ENCODE measurements around the gene UBAP2.
"Not testable (repeated sequence)": the region's sequence is repeated elsewhere in the genome, so short reads cannot be mapped to it uniquely, and the experiment has no call there.

UBAP2 gene

DNA sequence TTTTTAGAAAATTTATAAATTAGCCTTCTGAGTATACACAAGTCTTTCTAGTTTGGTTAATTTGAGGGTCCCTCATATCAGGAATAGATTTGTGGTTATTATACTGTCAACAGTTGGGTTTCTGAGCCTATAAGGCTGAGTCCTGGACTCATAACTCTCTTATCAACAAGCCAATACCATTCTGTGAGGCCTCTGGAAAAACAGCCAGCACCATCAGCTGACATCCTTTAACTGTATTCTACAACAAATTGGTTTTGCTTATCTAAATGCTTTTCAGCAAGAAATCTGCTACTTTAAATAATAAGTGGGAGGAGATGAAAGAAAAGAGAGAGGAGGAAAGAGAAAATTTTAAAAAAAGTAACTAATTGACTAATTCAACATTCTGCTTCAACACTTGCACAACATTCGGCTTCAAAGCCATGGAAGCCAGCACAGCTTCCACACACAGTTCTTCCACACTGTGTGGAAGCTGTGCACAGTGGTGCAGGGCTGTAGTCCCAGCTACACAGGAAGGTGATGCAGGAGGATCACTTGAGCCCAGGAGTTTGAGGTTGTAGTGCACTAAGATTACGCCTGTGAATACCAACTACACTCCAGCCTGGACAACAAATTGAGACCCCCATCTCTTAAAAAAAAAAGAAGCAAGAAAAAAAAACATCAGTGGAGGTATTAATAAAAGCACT lies 84.5 kb downstream of the UBAP2 start:
- DNase-seq = no peak

GRCh38 chr9:33962468-33962867 lies 86.2 kb downstream of the UBAP2 start:
- DNase-seq = not testable (repeated sequence)

GRCh38 chr9:33959725-33960124 lies 89.0 kb downstream of the UBAP2 start:
- no peak for DNase-seq

DNA sequence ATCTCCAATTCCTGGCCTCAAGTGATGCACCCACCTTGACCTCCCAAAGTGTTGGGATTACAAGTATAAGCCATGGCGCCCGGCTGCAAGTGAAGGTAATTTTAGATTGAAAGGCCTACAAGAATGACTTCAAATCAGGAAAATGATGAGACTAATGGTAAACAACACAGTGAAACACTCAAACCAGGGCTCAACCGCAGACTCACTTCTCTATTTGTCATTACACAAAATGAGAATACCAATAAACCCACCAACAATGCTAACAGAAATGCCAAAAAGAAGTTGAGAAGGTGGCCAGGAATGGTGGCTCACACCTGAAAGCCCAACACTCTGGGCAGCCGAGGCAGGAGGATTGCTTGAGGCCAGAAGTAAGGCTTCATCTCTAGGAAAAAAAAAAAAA lies 92.1 kb downstream of the UBAP2 start:
- no peak for DNase-seq

- no peak for DNase-seq
These were observed 96.6 kb downstream of the UBAP2 start for GRCh38 chr9:33952066-33952465.

DNA sequence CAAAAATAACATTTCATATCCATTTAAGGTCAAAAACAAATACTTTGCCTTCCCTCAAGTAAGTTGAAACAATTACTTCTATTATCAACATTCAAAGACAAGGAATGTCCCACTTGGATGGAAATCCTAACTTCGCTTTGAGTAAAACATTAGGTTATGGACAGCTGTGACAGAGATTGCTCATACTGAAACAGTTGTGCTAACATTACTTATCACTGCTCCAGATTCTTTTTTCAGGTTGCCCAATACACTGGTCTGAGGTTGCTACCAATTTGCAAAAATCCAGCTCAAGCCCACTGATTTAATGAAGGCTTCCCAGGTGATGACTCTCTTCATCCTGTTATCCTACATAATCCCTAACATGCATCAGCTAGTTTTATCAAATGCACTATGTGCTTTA lies 98.3 kb downstream of the UBAP2 start:
- DNase-seq = no peak

DNA sequence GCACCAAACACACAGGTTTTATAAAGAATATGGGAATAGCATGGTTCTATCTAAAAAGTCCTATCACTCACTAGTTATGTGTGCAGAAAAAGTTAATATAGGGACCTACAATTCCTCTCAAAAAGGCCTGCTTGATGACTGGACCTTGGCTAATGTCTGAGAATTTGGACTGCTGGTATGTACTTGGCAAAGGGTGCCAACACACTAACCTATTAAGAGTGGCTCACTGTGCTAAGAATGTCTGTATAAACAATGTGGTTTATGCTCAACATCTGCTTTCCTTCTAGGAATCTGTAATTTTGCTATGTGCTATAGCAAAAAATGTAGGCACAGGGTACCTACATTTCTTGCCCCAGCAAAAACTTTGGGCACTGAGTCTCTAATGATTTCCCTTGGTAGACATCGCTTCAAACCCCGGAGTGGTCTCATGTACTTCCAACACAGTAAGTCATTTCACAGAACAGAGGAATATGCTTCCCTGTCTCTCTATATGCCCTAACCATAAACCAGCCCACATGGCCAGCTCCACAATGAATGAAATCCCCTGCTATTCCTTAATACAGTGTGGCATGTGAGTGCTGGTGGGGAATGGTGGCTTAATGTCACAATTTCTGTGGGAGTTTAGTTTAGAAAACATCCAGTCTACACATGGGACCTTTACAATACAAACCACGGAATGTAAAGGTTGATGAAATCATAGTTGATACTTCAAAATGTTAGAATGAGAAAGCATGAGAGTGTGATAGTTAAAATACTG lies 101.7 kb downstream of the UBAP2 start:
- DNase-seq = no peak

GRCh38 chr9:33943389-33943788 lies 105.3 kb downstream of the UBAP2 start:
- DNase-seq = no peak

DNA sequence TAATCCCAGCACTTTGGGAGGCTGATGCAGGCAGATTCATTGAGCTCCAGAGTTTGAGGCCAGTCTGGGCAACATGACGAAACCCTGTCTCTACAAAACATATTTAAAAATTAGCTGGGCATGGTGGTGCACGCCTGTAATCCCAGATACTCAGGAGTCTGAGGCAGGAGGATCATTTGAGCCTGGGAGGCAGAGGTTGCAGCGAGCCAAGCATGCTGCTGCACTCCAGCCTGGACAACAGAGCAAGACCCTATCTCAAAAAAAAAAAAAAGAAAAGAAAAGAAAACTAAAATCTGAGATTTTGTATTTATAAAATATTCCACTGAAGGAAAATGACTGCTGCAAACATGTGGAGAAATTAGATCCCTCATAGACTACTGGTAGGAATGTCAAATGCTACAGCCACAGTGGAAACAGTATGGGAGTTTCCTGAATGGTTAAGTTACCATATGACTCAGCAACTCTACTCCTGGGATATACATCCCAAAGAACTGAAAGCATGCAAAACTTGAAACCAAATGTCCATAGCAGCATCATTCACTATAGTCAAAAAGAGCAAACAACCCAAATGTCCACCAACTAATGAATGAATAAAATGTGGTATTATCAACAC lies 106.1 kb downstream of the UBAP2 start:
- DNase-seq = no peak

- DNase-seq = no peak
These were observed 108.5 kb downstream of the UBAP2 start for GRCh38 chr9:33939924-33940874.

- DNase-seq = no peak
These were observed 114.4 kb downstream of the UBAP2 start for GRCh38 chr9:33934188-33934878.

DNA sequence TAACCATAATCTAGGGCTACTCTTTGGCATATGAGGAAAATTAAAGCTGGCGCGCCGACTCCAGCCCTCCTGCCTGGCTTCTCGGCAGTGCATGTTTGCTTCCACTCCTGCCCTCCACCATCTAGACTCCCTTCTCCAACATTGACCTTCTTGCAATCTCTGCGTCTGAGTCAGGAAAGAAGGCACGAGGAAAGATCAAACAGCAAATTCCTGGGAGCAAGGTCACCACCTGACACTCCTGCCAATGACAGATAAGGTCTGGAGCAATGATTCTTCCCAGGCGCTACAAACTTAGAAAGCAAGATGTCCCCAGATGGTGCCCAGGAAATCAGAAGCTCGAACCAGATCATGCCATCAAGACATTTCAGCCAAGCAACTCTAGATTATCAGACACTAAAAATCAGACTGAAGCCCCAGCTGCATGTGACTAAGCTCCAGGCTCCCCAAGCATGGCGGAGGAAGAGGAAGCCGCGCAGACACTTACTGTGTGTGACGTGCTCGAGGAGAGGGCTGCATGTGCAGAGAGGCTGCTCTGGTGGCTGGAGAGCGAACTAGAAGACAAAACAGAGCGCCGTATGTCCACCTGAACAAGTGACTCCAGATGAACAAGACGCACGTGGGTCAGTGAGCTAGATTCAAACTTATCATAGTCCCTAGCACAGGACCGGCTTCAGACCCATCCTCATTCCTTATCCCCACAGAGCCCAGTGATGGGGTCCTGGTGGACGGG lies 116.4 kb downstream of the UBAP2 start:
- DNase-seq = no peak

DNA sequence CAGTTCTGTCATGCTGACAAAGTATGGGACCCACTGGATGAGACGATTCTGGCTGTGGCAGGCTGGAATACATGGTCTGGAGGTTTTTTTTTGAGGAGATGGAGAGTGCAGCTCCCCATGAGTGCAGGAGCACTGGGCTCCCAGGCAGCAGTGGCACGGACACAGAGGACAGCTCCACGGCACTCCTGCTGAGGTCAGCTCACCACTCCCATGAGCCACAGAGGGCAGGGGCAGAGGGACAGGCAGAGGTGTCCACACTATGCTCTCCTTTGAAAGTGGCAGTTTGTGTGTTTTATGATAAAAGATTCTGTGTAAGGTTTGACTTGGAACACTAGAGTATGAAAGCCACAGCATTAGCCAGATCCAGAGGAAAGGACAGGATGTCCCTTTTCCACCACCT lies 117.4 kb downstream of the UBAP2 start:
- no peak for DNase-seq

- no peak for DNase-seq
These were observed 121.0 kb downstream of the UBAP2 start for GRCh38 chr9:33927694-33928093.

DNA sequence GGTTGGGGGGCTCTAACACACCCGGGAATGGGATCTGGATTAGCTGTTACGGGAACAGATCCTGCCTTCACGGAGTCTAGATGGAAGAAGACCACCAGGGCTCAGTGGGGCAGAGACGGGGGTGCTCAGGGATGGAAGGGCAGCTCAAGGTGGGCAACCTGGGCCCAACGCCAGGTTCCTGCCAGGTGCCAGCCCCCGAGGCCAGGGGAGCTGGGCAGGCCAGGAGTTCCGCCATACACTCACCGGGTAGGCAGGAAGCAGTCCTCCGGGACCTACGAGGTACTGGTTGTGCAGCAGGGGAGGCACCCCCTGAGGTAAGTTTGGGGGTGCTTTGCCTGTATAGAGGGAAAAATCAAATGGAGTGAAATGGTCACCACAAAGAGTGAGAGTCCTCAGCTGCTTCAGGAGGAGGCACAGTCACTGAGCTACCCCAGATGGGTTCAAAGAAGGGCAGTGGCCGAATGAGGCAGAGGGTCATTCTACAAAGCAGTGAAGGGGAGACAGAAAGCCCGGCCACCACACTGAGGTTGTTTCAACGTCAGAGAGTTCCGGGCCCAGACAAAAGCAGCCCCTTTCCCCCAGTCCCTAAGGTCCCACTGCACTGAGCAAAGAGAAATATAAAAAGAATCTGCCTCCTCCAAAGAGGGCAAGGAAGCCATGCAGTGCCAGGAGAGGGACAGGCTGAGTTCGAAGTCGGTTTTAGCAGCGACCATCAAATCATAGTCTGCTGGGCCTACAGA lies 121.8 kb downstream of the UBAP2 start:
- DNase-seq = no peak

- no peak for DNase-seq
These were observed 123.5 kb downstream of the UBAP2 start for GRCh38 chr9:33924978-33925797.

- DNase-seq = no peak
These were observed 124.5 kb downstream of the UBAP2 start for GRCh38 chr9:33923998-33924701.

DNA sequence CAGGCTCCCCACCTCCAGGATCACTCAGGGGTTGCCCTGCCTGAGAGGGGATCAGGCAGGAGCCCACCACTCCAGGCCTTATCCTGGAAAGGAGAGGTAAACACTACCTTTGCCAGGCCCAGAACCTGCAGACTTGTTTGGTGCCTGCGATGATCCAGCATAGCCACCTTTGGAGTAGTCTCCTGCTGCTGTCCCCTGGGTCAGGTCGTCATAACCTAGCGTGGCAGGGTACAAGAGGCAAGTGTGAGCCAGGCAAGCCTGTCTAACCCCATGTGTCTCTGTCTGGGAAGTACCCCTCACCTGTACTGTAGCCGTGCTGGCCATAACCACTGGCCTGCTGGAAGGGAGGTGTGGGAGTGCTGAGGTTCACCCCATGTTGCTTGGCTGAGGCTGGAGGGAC lies 125.6 kb downstream of the UBAP2 start:
- DNase-seq = no peak
